SK-N-SH (cell line): ENCODE data around the gene CDKL2.

ENCODE experiments used
- CTCF ChIP-seq: fragments of 200-600 bp; sonication (generic); IDR thresholded peaks from 2 replicates; pipeline ENCODE4 v1.6.1; 2017; ENCODE audit warnings: antibody characterized with exemption, mild to moderate bottlenecking, moderate library complexity
- EP300 ChIP-seq, 2 experiments: IDR thresholded peaks; 2 replicates each; pipeline versions ENCODE4 v1.4.0 to v1.6.1; 2012; ENCODE audit warnings: borderline replicate concordance in 1 of 2, low read depth in 1 of 2, low read length in 1 of 2
- EZH2phosphoT487 ChIP-seq: fragments of 200-600 bp; sonication (generic); IDR thresholded peaks from 2 replicates; pipeline ENCODE4 v1.6.1; 2017; ENCODE audit warnings: low read depth, mixed run types, mild to moderate bottlenecking, antibody characterized with exemption, moderate library complexity, borderline replicate concordance
- MXI1 ChIP-seq: IDR thresholded peaks from 2 replicates; pipeline ENCODE4 v1.6.1; 2012; ENCODE audit warnings: mild to moderate bottlenecking, low read depth, low read length, improper control_type of control experiment
- POLR2AphosphoS5 ChIP-seq: IDR thresholded peaks from 2 replicates; pipeline ENCODE4 v1.6.1; 2012; ENCODE audit warnings: low read depth, low read length
- RAD21 ChIP-seq: IDR thresholded peaks from 2 replicates; pipeline ENCODE4 v1.6.1; 2012; ENCODE audit warnings: mild to moderate bottlenecking, low read length
- SMC3 ChIP-seq: IDR thresholded peaks from 2 replicates; pipeline ENCODE4 v1.6.1; 2012; ENCODE audit warnings: low read depth, low read length, improper control_type of control experiment
- TAF1 ChIP-seq: IDR thresholded peaks from 2 replicates; pipeline ENCODE4 v1.6.1; 2012; ENCODE audit warnings: low read depth, mild to moderate bottlenecking, low read length, moderate library complexity, borderline replicate concordance
- USF2 ChIP-seq: fragments of 150-350 bp; IDR thresholded peaks from 2 replicates; pipeline ENCODE4 v1.6.1; 2017; ENCODE audit warnings: antibody characterized with exemption, low read length, low read depth, borderline replicate concordance
- YY1 ChIP-seq: IDR thresholded peaks from 2 replicates; pipeline ENCODE4 v1.4.0; 2012; ENCODE audit warnings: low read depth, mild to moderate bottlenecking

- TF ChIP-seq USF2 (no peak), CTCF (no peak), RAD21 (no peak), POLR2AphosphoS5 (no peak), MXI1 (no peak), TAF1 (no peak), SMC3 (no peak), EZH2phosphoT487 (no peak), EP300 (IDR thresholded peaks at IDR 0.05; ENCODE audit: borderline replicate concordance in 1 of 2, low read depth in 1 of 2, low read length in 1 of 2) (no peak), YY1 (no peak)
Observed at GRCh38 chr4:75643651-75644050, 13.3 kb upstream of the CDKL2 start.
